Activated gamma-delta T cell treated with anti-CD3 and anti-CD28 coated beads, Interleukin-2, amount 50 U/mL, for 16 hours (primary cell): Measurements from ENCODE around the gene CD302.
"Not testable (repeated sequence)": the region's sequence is repeated elsewhere in the genome, so short reads cannot be mapped to it uniquely, and the experiment has no call there.

Experiments used
- DNase-seq: peaks from one replicate; pipeline ENCODE4 v3.0.0-alpha.2; 2020; ENCODE audit warnings: low read depth

CD302 gene

GRCh38 chr2:159748089-159748488 is 49.9 kb downstream of the CD302 start:
- no peak for DNase-seq

- not testable (repeated sequence) for DNase-seq
These were observed 52.8 kb downstream of the CD302 start for GRCh38 chr2:159745237-159745636.

- no peak for DNase-seq
These were observed 53.6 kb downstream of the CD302 start for GRCh38 chr2:159744363-159744762.

- DNase-seq, result no peak
These were observed 55.2 kb downstream of the CD302 start for GRCh38 chr2:159742846-159743245.

GRCh38 chr2:159738509-159739390 is 59.3 kb downstream of the CD302 start:
- no peak for DNase-seq

- DNase-seq, result no peak
These were observed 60.1 kb downstream of the CD302 start for GRCh38 chr2:159737917-159738296.

GRCh38 chr2:159737292-159737916 is 60.6 kb downstream of the CD302 start:
- DNase-seq, result no peak

- no peak for DNase-seq
These were observed 62.0 kb downstream of the CD302 start for GRCh38 chr2:159736048-159736447.

- DNase-seq, result no peak
These were observed 62.4 kb downstream of the CD302 start for GRCh38 chr2:159735648-159736047.

- no peak for DNase-seq
These were observed 69.4 kb downstream of the CD302 start for GRCh38 chr2:159728629-159729028.

GRCh38 chr2:159725713-159726112 is 72.3 kb downstream of the CD302 start:
- no peak for DNase-seq

- not testable (repeated sequence) for DNase-seq
These were observed 73.0 kb downstream of the CD302 start for GRCh38 chr2:159724795-159725572.

- no peak for DNase-seq
These were observed 75.4 kb downstream of the CD302 start for GRCh38 chr2:159722580-159722979.

GRCh38 chr2:159720676-159721075 is 77.3 kb downstream of the CD302 start:
- DNase-seq, result no peak
